Myocyte (in vitro differentiated cells): Measurements from ENCODE around the gene MMP20. TPM values are rescaled to one million over a fixed set of nuclear protein-coding genes. Genes with fewer than 3 reads are reported as not detected.

Experiments
- DNase-seq: peaks from one replicate; pipeline ENCODE4 v3.0.0-alpha.2; 2012; ENCODE audit warnings: low read depth
- total RNA-seq: library from RNA; depleted of rRNA; stranded (reverse); fragments of >200 nt; gene quantifications from 2 replicates; pipeline ENCODE4 v1.2.3, GENCODE V29; 2014

MMP20 gene
- total RNA-seq, 1 donor from 2014 or later = 0.13 TPM

DNA sequence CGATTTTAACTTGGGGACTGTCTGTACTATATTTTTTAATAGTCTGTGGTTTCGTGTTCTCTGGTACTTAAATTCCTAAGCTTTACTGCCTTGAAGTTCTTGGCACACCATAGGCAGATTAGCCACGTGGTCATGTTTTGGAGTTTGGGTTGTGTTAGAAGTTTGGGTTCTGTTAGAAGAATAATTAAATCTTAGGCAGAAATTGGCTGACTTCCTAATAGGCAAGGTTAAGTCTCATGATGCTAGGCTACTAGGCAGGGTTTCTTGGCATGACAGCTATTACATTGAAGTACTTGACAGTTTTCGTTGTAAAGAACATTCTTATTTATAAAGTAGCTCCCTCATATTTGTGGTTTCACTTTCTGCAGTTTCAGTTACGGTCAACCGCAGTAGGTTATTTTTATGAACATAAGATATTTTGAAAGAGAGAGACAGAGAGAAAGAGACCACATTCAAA is 64.5 kb downstream of the MMP20 start:
- DNase-seq = peak; percentile 74

DNA sequence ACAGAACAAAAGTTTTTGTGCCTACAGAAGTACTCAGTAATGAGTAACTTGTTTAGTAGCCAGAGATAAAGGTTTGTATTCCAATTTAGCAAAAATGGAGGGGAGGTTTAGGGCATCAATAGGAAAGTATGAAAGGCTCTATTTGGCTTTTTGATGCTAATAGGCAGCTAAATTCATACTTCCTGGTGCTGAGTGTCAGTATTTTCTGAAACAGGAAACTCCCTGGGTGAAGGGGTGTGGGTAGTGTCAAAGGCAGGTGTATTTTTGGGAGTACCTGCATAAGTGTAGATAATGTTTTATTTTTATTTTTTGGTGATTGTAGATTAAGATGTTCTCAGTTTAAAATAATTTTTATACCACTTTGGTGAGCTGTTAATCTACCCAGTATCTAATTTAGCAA is 65.3 kb downstream of the MMP20 start:
- DNase-seq = no peak

DNA sequence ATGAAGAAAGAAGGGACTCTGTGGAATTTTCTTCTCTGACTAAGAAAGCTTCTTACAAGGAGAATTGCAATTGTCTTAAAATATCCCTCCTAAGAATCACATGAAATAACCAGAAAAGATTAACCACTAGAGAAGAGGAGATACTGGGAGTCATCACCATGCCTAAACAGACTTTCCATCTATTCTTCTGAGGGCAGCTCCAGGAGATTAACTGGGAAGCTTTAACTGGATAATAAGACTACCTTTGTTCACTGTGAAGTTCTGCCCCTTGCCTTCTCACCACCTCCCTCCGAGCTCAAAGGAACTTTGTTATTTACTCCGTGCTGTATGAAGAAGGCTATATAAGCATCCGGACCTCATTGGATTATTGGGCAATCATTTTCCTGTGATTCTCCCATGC is 70.0 kb downstream of the MMP20 start:
- no peak for DNase-seq

DNA sequence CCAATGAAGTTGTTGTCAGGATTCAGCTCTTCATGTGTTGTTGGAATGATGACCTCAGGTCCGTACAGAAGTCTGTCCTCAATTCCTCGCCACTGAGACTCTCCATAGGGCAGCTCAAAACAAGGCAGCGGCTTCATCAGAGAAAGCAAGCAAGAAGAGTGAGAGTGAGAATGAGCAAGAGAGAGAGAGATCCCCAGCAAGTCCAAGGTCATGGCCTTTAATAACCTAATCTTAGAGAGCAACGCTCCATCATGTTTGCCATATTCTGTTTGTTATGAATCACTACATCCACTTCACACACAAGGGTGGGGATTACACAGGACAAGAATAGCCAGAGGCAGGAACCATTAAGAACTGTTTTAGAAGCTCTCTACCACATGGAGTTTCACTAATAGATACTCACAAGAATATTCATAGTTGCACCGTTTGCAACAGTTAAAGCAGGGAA is 71.3 kb downstream of the MMP20 start:
- DNase-seq = peak; percentile 45

DNA sequence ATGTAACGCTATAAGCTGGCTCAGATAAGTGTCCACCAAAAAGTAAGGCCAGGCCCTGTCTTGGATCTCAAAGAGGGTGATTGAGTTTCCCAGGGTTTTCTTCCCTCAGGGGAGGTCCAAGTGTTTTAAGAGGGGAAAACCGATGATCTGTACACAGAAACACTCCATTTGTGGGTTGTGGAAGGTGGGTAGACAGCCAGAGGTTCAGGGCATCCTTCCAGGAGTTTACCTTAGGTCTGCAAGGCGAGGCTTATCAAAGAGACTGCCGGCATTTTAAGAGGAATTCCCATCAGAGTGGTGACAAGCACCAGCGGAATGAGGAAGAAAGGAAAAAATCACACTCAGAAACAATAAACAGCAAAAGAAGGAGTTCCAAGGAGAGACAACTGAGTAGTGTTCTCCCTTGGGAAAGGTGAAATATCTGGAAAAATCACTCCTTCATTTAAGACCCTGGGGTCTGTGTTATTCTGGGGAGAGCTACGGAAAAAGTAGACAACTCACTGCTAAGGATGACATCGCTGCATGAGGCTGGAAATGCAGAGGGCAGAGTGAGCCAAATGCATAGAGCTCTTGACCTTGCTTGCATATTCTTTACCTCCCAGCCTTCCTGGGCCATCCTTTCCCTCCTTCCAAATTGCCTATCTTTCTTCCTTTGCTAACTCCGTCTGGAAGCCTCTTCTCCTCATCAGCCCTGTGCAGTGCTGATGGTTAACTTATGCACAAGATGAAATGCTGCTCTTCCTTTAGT is 72.5 kb downstream of the MMP20 start:
- no peak for DNase-seq

DNA sequence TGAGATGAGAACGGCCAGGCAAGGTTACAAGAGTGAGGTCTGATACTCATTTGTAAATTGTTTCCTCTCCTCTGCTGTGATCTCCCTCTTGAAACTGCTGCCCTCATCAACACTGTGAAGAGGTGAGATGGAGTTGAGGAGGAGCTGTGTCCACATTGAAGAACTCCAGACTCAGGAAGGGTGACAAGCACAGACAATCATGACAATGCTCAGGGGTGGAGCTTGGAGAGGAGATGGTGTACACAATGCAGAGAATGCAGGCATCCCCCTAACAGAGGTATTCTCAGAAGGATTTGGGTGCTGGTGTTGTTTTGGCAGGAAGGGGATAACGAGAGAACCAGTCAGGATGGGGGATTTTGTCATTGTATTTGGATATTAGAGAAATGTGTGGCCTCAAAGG is 73.1 kb downstream of the MMP20 start:
- no peak for DNase-seq

DNA sequence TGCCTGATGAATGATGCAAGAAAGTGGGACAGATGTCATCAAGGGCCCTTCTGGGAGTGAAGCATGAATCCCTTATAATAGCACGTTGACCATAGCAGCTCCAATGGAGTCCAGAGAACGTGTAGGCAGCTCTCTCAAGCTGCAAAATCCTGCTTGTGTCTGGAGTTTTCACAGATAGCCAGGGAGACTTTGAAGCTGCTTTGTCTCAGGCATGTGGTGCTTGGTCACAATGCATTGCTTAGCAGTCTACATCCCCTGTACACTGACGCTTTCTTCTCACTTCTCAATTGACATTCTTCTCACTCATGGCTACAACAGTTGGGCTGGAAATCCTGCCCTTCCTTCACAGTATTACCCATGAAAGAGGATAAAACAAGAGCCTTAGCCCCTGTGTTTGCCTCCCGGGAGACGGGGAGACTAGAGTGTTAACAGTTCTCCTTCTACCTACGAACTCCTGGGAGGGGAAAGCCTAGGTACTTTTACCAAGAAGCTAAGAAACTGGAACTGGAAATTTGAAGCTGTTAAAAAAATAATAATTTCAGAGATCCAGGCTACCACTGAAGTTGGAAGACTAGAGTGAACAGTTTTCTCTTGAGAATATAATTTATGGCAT is 73.9 kb downstream of the MMP20 start:
- DNase-seq = no peak

DNA sequence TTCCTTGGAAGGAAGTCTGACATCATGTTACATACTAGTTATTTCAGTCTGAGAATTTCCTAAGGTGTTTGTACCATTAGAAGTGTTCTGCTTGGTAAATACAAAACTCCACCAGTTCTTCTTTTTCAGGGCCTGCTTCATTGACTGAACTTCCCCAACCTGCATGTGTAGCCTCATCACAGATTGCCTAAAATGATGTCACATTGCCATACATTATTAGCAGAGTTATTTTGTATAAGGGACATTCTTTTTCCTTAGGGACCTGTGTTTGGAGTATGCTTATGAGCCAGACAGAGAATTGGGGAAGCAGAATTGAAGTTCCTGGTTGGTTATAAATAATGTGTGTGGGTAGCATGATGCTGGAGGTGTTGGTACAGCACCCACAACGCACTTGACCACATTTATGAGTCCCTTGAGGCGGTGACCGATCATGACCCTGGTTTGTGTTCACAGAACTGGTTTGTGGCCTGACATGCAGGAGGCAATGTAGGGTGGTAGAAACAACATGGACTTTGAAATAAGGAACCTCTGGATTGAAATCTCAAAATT is 78.1 kb downstream of the MMP20 start:
- peak; percentile 53 for DNase-seq

DNA sequence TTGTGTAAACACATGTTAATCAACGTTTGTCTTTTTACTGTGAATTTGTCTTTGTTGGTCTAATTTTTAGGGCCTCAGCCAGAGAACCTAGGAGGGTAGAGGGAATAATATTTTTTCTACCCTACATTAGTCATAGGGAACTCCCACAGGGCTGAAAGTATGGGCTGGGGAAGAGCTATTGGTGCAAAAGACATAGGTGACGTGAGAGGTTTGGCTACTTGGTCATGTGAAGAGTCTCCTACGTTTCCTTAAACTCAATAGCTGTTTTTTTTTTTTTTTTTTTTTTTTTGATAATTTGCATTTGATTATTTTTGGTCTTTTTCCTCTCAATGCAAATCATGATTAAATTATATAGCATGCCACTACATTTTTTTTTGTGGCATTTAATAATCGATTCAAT is 78.7 kb downstream of the MMP20 start:
- DNase-seq = no peak

DNA sequence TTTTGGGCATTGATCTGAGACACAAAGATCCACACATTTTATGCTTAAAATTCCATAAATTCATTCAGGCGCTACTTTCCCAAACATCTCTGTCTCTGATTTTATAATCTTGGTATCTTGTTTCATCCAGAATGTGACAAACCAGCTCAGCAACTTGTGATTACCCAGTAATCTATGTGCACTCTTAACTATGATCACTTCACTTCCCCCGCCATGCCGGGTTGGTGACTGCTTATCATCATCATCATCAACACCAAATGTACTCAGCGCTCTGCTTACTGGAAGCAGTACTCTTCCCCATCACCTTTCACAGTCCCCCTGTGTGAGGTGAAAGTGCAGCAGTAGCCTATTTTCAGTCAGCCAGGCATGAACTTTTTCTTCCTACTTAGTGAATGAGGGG is 79.4 kb downstream of the MMP20 start:
- DNase-seq = no peak

DNA sequence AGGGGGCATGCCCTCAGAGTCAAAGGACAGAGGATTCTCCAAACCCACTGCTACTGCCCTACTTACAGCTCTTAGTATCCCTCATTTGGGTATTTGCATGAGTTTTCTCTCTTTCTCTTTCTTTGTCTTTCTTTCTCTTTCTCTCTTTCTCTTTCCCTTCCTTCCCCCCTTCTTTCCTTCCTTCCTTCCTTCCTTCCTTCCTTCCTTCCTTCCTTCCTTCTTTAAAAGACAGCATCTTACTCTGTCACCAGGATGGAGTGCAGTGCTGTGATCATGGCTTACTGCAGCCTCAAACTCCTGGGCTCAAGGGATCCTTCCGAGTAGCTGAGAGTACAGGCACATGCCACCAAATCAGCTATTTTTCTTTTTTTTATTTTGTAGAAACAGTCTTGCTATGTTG is 80.5 kb downstream of the MMP20 start:
- DNase-seq = no peak

DNA sequence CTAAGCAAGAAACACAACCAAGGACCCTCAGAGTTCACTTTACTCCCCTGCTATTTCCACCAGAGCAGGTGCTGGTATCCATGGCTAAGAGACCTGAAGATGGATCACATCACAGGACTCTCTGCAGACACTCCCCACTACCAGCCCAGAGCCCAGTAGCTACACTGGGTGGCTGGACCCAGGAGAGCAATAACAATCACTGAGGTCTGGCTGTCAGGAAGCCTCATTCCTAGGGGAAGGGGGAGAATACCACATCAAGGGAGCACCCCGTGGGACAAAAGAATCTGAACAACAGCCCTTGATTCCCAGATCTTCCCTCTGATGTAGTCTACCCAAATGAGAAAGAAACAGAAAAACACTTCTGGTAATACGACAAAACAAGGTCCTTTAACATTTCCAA is 85.6 kb downstream of the MMP20 start:
- no peak for DNase-seq

DNA sequence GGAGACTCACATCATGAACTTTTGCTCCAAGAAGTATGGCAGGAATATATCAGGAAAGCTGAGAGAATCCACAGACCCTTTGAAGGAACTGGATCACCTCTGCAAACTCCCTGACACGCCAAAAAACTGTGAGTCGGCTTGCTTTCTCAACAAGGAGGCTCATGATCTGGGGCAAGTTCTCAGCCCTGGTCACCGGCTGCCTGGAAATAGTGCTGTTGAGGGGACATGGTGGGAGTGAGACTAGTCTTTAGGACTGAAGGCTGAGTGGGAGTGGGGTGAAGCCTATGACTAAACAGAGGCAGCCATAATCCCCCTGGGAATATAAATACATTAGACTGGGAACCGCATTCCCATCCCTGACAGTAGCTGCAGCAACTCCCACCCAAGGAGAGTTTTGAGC is 86.2 kb downstream of the MMP20 start:
- no peak for DNase-seq

DNA sequence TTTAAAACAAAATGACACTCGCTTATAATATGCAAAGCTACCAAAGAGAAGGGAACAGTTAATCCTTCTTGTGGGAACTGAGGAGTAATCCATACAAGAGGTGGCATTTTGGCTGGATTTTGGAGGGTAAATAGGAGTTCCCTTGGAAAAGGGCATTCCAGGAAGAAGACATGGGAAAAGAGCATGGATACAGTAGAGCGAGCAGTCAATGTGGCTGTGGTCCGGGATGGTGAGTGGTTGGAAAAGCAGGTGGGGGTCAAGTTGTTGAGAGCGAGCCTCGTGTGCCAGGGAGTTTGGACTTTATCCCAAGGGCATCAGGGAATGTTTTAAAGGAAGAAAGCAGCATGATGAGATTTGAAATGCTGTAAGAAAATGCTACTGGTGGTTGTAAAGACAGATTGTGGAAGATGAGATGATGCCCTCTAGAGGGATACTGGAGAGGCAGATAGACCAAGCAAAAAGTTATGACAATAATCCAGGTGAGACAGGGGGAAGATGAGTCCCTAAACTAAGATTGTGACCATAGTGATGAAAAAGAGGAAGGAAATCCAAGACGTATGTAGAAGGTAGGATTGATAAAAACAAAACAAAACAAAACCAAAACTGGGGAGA is 90.8 kb downstream of the MMP20 start:
- DNase-seq = peak; percentile 3

DNA sequence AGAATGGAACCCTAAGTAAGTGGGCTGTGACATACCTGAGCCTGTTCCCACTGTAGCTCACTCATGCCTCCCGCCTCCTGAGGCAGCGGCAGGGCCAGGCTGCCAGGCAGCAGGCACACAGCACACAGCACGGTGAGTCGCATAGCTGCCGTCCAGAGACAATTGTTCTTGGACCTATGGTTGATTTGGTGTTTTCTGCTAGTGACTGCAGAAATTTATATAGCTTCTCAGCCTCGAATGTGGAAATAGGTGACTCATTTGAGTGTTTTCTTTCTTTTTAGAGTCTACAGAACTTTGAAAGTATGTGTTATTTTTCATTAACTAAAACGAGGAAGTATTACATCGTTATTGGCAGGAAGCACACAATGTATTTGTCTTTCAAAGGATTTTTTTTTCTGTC is 94.6 kb downstream of the MMP20 start, which contains the start of gene MMP7:
TSS of gene MMP7 (minus strand) at position 190 of the 400 bp plus-strand sequence. CDS start at position 143, 47 bp downstream.
- DNase-seq = no peak

DNA sequence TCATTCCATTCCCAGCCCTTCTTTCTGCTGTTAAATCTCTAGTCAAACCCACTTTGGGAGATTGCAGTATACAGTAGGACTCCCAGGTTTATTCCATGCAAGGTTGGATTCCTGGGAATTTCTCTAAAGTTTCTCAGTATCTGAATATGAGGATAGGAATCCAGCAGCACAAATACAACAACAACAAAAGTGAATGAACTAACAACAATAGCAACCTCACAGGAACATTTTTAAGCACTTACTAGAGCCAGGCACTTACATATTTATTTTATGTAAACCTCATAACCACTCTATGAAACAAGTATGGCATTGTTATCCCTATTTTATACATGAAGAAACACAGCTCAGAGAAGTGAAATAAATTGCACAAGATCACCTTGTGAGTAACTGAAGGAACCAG is 96.5 kb downstream of the MMP20 start:
- DNase-seq = no peak

DNA sequence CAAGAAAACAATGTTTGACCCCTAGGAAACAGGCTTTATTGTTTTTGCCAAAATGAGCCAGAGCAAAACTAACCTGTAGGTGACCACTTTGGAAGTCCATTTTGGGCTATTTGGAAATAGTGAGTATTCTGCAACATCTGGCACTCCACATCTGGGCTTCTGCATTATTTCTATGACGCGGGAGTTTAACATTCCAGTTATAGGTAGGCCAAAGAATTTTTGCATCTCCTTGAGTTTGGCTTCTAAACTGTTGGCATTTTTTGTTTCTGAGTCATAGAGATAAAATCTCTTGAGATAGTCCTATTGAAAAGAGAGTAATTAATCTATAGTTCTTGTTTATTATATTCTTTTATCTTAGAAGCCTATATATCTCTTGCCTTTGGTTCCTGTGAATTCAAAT is 97.4 kb downstream of the MMP20 start:
- no peak for DNase-seq

DNA sequence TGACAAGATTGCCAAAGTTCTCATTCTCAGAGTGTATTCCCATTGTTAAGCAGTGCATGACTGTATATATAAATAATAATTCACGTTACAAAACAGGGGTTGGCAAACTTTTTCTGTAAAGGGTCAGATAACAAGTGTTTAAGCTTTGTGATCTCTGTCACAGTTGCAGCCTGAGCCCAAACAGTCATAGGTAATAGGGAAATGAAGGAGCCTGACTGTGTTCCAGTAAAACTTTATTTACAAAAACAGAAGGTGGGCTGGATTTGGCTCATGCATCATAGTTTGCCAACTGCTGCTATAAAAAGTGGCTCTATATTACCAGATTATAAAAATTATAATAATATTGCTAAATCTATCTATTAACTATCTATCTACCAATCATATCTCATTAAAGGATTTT is 98.1 kb downstream of the MMP20 start:
- no peak for DNase-seq
